Left cardiac atrium (tissue), 4 donors: ENCODE measurements around the gene FSTL3. TPM values are rescaled to one million over a fixed set of nuclear protein-coding genes. Genes with fewer than 3 reads are reported as not detected.
"Not testable (repeated sequence)": the region's sequence is repeated elsewhere in the genome, so short reads cannot be mapped to it uniquely, and the experiment has no call there.

ENCODE experiments used
- ATAC-seq, 2 donors: fragments of 200-7000 bp; cut with Tn5 transposase; one replicate each; pipeline ENCODE4 v1.9.1; 2020; ENCODE audit warnings: mild to moderate bottlenecking in 2 of 2, moderate library complexity in 2 of 2
- DNase-seq: peaks from one replicate; pipeline ENCODE4 v3.0.0-alpha.2; 2020
- intact Hi-C, 2 donors: fragments of 100-400 bp; cut with DNase I; formaldehyde crosslinking; loops; one replicate each; pipeline versions ENCODE4 v1.14.1 to v1.15.1; 2022 to 2023
- total RNA-seq, 2 donors: library from RNA; stranded (reverse); fragmentation: NEBNext Ultra II Directional; extraction: Animal tissue kit (Norgen Biotek cat#: 25700); gene quantifications; one replicate each; pipeline ENCODE4 v1.2.1, GENCODE V29; 2021
- donor health status: DM: no; HTN: yes; CAD: no.
- donor health status: DM: no; HTN: yes; CAD: no; lungs with severe emphysema.
- donor health status: DM: yes; HTN: yes; CAD: no.
- donor health status: Dilated cardiomyopathy.

The FSTL3 gene
- total RNA-seq, 2 donors from 2014 or later: 33.5 to 118 TPM

GRCh38 chr19:695352-695949, 19.3 kb downstream of the FSTL3 start, which contains the start of gene PRSS57:
Gene PRSS57 (minus strand): TSS chr19:695452. CDS start chr19:695430, 22 bp downstream.
- DNase-seq: no peak
- no peak for ATAC-seq
- intact Hi-C loops: no loop called here

GRCh38 chr19:698529-698928, 22.3 kb downstream of the FSTL3 start:
- intact Hi-C loops, ATAC-seq, DNase-seq: not testable (repeated sequence)

GRCh38 chr19:699885-700284, 23.7 kb downstream of the FSTL3 start:
- intact Hi-C loops, DNase-seq, ATAC-seq: not testable (repeated sequence)

- intact Hi-C loops, ATAC-seq, DNase-seq: not testable (repeated sequence)
Measured at GRCh38 chr19:702847-703246, 26.7 kb downstream of the FSTL3 start.

GRCh38 chr19:703329-703650, 27.1 kb downstream of the FSTL3 start:
- DNase-seq: no peak
- ATAC-seq: no peak
- intact Hi-C loops: no loop called here

- intact Hi-C loops: no loop called here
- peak; percentile 90 for DNase-seq
- peak; percentile 76 to 85 for ATAC-seq
Measured at GRCh38 chr19:703651-704446, 27.7 kb downstream of the FSTL3 start.

- DNase-seq (no peak), ATAC-seq (no peak)
- intact Hi-C loops: no loop called here
Measured at GRCh38 chr19:704447-704741, 28.2 kb downstream of the FSTL3 start.

- peak; percentile 57 for DNase-seq
- intact Hi-C loops: no loop called here
- ATAC-seq: peak; percentile 6 to 39
Measured at GRCh38 chr19:708154-709143, 32.3 kb downstream of the FSTL3 start, which contains the start of gene PALM. Gene PALM (plus strand): TSS chr19:708935. CDS start chr19:709147, 212 bp downstream.

GRCh38 chr19:709196-709964, 33.2 kb downstream of the FSTL3 start:
- DNase-seq: peak; percentile 39
- peak; percentile 8 to 20 for ATAC-seq

GRCh38 chr19:709965-710571, 33.9 kb downstream of the FSTL3 start:
- intact Hi-C loops: no loop called here
- DNase-seq (peak; percentile 77), ATAC-seq (peak; percentile 55 to 70)

More at GRCh38 chr19:709196-709964, 33.2 kb downstream of the FSTL3 start:
- intact Hi-C loops: no loop called here

- intact Hi-C loops: no loop called here
- peak; percentile 36 for DNase-seq
- ATAC-seq: peak in 1 of 2 donors; percentile 2
Measured at GRCh38 chr19:710767-711166, 34.6 kb downstream of the FSTL3 start.

- no peak for DNase-seq
- ATAC-seq: no peak
- intact Hi-C loops: no loop called here
Measured at GRCh38 chr19:711254-711653, 35.1 kb downstream of the FSTL3 start.

- intact Hi-C loops: no loop called here
- no peak for ATAC-seq
- no peak for DNase-seq
Measured at GRCh38 chr19:715347-715746, 39.2 kb downstream of the FSTL3 start.

GRCh38 chr19:718251-718951, 42.2 kb downstream of the FSTL3 start:
- intact Hi-C loops: no loop called here
- ATAC-seq (peak in 1 of 2 donors; percentile 35), DNase-seq (no peak)

GRCh38 chr19:718991-719512, 42.9 kb downstream of the FSTL3 start:
- intact Hi-C loops: no loop called here
- DNase-seq (peak; percentile 83), ATAC-seq (peak; percentile 68 to 75)

- DNase-seq: no peak
- intact Hi-C loops: no loop called here
Measured at GRCh38 chr19:719636-720344, 43.6 kb downstream of the FSTL3 start.

More at GRCh38 chr19:719636-720344, 43.6 kb downstream of the FSTL3 start:
- ATAC-seq: peak; percentile 19 to 24
